Endodermal cell (in vitro differentiated cells): ENCODE data around the gene BRWD1. TPM values are rescaled to one million over a fixed set of nuclear protein-coding genes. Genes with fewer than 3 reads are reported as not detected.

Experiments
- DNase-seq: peaks from one replicate; pipeline ENCODE4 v3.0.0-alpha.2; 2017
- H3K27ac ChIP-seq: 2 replicates; pipeline ENCODE4 v1.5.1; 2013; ENCODE audit warnings: mild to moderate bottlenecking, low read depth, low read length, moderate library complexity
- H3K27me3 ChIP-seq: 2 replicates; pipeline ENCODE4 v1.6.1; 2013; ENCODE audit warnings: mild to moderate bottlenecking, low read length, moderate library complexity; ENCODE audit not compliant: insufficient read depth, control insufficient read depth, poor library complexity, severe bottlenecking
- H3K36me3 ChIP-seq: 2 replicates; pipeline ENCODE4 v1.7.0; 2013; ENCODE audit warnings: mild to moderate bottlenecking, low read length, moderate library complexity; ENCODE audit not compliant: control insufficient read depth, insufficient read depth
- H3K4me1 ChIP-seq: one replicate; pipeline ENCODE4 v1.7.0; 2013; ENCODE audit warnings: low read length; ENCODE audit not compliant: control insufficient read depth, insufficient read depth
- H3K4me3 ChIP-seq: 2 replicates; pipeline ENCODE4 v1.5.1; 2013; ENCODE audit warnings: mild to moderate bottlenecking, low read length, moderate library complexity
- H3K9ac ChIP-seq: 2 replicates; pipeline ENCODE4 v1.6.1; 2013; ENCODE audit warnings: mild to moderate bottlenecking, low read length, moderate library complexity; ENCODE audit not compliant: poor library complexity, severe bottlenecking; ENCODE audit errors: extremely low read depth
- H3K9me3 ChIP-seq: 2 replicates; pipeline ENCODE4 v1.6.1; 2013; ENCODE audit warnings: mild to moderate bottlenecking, low read length, moderate library complexity; ENCODE audit not compliant: control insufficient read depth
- H3K27ac Mint-ChIP-seq: 2 replicates; pipeline ENCODE4 v1.8.0; 2020; ENCODE audit warnings: mixed read lengths
- H3K27me3 Mint-ChIP-seq: 2 replicates; pipeline ENCODE4 v1.8.0; 2021; ENCODE audit warnings: mild to moderate bottlenecking, mixed read lengths; ENCODE audit not compliant: insufficient read depth
- H3K36me3 Mint-ChIP-seq: 2 replicates; pipeline ENCODE4 v1.8.0; 2020; ENCODE audit warnings: low read depth, mixed read lengths
- H3K4me1 Mint-ChIP-seq: 2 replicates; pipeline ENCODE4 v1.8.0; 2020; ENCODE audit warnings: mixed read lengths
- H3K4me3 Mint-ChIP-seq: 2 replicates; pipeline ENCODE4 v1.8.0; 2020; ENCODE audit warnings: mild to moderate bottlenecking, moderate library complexity, mixed read lengths
- H3K9me3 Mint-ChIP-seq: 2 replicates; pipeline ENCODE4 v1.8.0; 2020; ENCODE audit warnings: mild to moderate bottlenecking, mixed read lengths
- whole genome bisulfite sequencing, 2 experiments: methylation state at CpG; one replicate each; pipeline versions ENCODE4 v1.1.5 to v1.1.7; 2013; ENCODE audit warnings: missing lambda C conversion rate in 2 of 2, mixed read lengths in 1 of 2; ENCODE audit not compliant: insufficient coverage in 1 of 2, insufficient read length in 1 of 2; 5-methylcytosine and 5-hydroxymethylcytosine counted together
- total RNA-seq, 2 donors: library from RNA; stranded (reverse); fragmentation: NEBNext Ultra II Directional in 1 of 2; extraction: Animal tissue kit (Norgen Biotek cat#: 25700) in 1 of 2; gene quantifications; 2 replicates in 1 of 2; 3 replicates in 1 of 2; pipeline ENCODE4 v1.2.1, GENCODE V29; 2021
- TF ChIP-seq, protein P1 (sequence below): fragments of 200-600 bp; sonication (generic); conservative IDR thresholded peaks from 2 replicates; pipeline ENCODE4 v1.5.0; 2021; ENCODE audit warnings: antibody characterized with exemption, mild to moderate bottlenecking

Gene BRWD1
- total RNA-seq, 2 donors from 2014 or later, result 64.7 to 76.1 TPM

- no peak for DNase-seq
- Mint-ChIP-seq H3K27ac (no peak overlapping the region), H3K4me3 (no peak overlapping the region), H3K27me3 (no peaks in the 10 kb centered on the region), H3K36me3 (no peaks in the 10 kb centered on the region), H3K9me3 (peaks cover 10% of the 10 kb centered on the region), H3K4me1 (no peaks in the 10 kb centered on the region)
- Histone ChIP-seq H3K36me3 (no peaks in the 10 kb centered on the region), H3K27me3 (no peaks in the 10 kb centered on the region), H3K9me3 (no peaks in the 10 kb centered on the region), H3K4me1 (no peaks in the 10 kb centered on the region), H3K4me3 (no peak overlapping the region), H3K27ac (no peak overlapping the region), H3K9ac (no peak overlapping the region)
- 88 to 100% methylated on average over 2 of the region's 2 CpGs for WGBS, 2 experiments
- TF ChIP-seq, protein P1, sequence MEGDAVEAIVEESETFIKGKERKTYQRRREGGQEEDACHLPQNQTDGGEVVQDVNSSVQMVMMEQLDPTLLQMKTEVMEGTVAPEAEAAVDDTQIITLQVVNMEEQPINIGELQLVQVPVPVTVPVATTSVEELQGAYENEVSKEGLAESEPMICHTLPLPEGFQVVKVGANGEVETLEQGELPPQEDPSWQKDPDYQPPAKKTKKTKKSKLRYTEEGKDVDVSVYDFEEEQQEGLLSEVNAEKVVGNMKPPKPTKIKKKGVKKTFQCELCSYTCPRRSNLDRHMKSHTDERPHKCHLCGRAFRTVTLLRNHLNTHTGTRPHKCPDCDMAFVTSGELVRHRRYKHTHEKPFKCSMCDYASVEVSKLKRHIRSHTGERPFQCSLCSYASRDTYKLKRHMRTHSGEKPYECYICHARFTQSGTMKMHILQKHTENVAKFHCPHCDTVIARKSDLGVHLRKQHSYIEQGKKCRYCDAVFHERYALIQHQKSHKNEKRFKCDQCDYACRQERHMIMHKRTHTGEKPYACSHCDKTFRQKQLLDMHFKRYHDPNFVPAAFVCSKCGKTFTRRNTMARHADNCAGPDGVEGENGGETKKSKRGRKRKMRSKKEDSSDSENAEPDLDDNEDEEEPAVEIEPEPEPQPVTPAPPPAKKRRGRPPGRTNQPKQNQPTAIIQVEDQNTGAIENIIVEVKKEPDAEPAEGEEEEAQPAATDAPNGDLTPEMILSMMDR, result no peak
Measured at GRCh38 chr21:39152271-39152670, 161.2 kb downstream of the BRWD1 start.

DNA sequence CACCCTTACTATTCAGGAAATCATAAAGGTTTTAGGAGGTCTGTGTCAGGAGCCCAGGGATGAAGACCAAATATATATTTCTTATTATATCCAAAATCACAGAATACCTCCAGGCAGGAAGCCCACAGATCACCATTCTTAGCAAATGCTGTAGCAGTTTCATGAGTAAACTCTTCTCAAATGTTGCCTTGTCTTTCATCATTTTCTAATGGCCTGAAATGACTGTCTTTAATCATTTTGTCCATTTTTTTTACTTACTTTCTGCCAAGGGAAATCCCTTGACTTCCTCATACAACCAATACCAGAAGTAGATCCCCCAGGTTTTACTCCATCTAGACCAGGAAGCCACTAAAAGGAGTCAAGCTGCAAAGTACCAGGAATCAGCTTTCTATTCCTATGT lies 162.6 kb downstream of the BRWD1 start:
- no peak overlapping the region for H3K4me3 Mint-ChIP-seq
- DNase-seq, result no peak
- H3K36me3 Mint-ChIP-seq, result peaks cover 2% of the 10 kb centered on the region
- Histone ChIP-seq H3K9ac (no peak overlapping the region), H3K9me3 (peaks cover 9% of the 10 kb centered on the region), H3K27me3 (no peaks in the 10 kb centered on the region), H3K27ac (no peak overlapping the region), H3K4me3 (no peak overlapping the region), H3K4me1 (no peaks in the 10 kb centered on the region), H3K36me3 (no peaks in the 10 kb centered on the region)
- peaks cover 9% of the 10 kb centered on the region for H3K9me3 Mint-ChIP-seq
- no peaks in the 10 kb centered on the region for H3K27me3 Mint-ChIP-seq
- no peak overlapping the region for H3K27ac Mint-ChIP-seq
- no peaks in the 10 kb centered on the region for H3K4me1 Mint-ChIP-seq
- TF ChIP-seq, protein P1, result no peak

GRCh38 chr21:39150316-39150715 lies 163.1 kb downstream of the BRWD1 start:
- 86 to 96% methylated on average over 4 to 6 of the region's 6 CpGs for WGBS, 2 experiments
- Mint-ChIP-seq H3K4me1 (peaks cover 3% of the 10 kb centered on the region), H3K36me3 (peaks cover 2% of the 10 kb centered on the region), H3K4me3 (no peak overlapping the region), H3K27ac (no peak overlapping the region), H3K27me3 (no peaks in the 10 kb centered on the region), H3K9me3 (peaks cover 13% of the 10 kb centered on the region)
- Histone ChIP-seq H3K9ac (no peak overlapping the region), H3K36me3 (no peaks in the 10 kb centered on the region), H3K4me3 (no peak overlapping the region), H3K27ac (no peak overlapping the region), H3K4me1 (no peaks in the 10 kb centered on the region), H3K9me3 (peaks cover 14% of the 10 kb centered on the region), H3K27me3 (no peaks in the 10 kb centered on the region)
- TF ChIP-seq, protein P1, result no peak
- DNase-seq, result no peak
